Esophagus squamous epithelium (tissue), 5 donors: Measurements from ENCODE around the gene TWIST2. TPM values are rescaled to one million over a fixed set of nuclear protein-coding genes. Genes with fewer than 3 reads are reported as not detected.

ENCODE experiments used
- DNase-seq: peaks from one replicate; lab custom pipeline; 2025; lab: John Stamatoyannopoulos, UW
- H3K27ac ChIP-seq, 4 donors: fragments of 200-600 bp; sonication (generic); one replicate each; pipeline ENCODE4 v1.5.1; 2016 to 2019; ENCODE audit warnings: mild to moderate bottlenecking in 1 of 4
- H3K27me3 ChIP-seq, 4 donors: fragments of 200-600 bp; sonication (generic); 1 replicate in 3 of 4; 2 replicates in 1 of 4; pipeline versions ENCODE4 v1.5.1 to v1.6.0; 2017 to 2021; ENCODE audit warnings: antibody characterized with exemption in 1 of 4
- H3K36me3 ChIP-seq, 3 donors: fragments of 200-600 bp; sonication (generic); one replicate each; pipeline ENCODE4 v1.5.1; 2016 to 2019
- H3K4me1 ChIP-seq, 3 donors: fragments of 200-600 bp; sonication (generic); one replicate each; pipeline ENCODE4 v1.5.1; 2017 to 2019
- H3K4me3 ChIP-seq, 4 donors: fragments of 200-600 bp; sonication (generic); 1 replicate in 3 of 4; 2 replicates in 1 of 4; pipeline ENCODE4 v1.5.1; 2016 to 2019; ENCODE audit warnings: mild to moderate bottlenecking in 2 of 4, moderate library complexity in 1 of 4
- H3K9me3 ChIP-seq, 3 donors: fragments of 200-600 bp; sonication (generic); one replicate each; pipeline ENCODE4 v1.5.1; 2016 to 2019
- POLR2A ChIP-seq, 4 donors: fragments of 450-650 bp; IDR thresholded peaks; one replicate each; pipeline ENCODE4 v1.6.1; 2017; ENCODE audit warnings: antibody characterized with exemption in 4 of 4, mild to moderate bottlenecking in 4 of 4, moderate library complexity in 3 of 4
- WGBS, 2 donors: methylation state at CpG; one replicate each; pipeline ENCODE4 v1.1.5; 2018; 5-methylcytosine and 5-hydroxymethylcytosine counted together
- intact Hi-C: fragments of 100-400 bp; cut with DNase I; formaldehyde crosslinking; loops from one replicate; pipeline ENCODE4 v1.15.0; 2022
- total RNA-seq, 4 donors: library from RNA; depleted of rRNA; stranded (reverse); fragments of >200 nt; gene quantifications; one replicate each; pipeline ENCODE4 v1.1.0, GENCODE V29; 2016
- TF ChIP-seq, protein P1 (sequence below), 6 experiments: fragments of 450-650 bp in 4 of 6; fragments of 200-600 bp in 2 of 6; sonication (generic) in 2 of 6; IDR thresholded peaks; one replicate each; pipeline ENCODE4 v1.5.1; 2016 to 2019; ENCODE audit warnings: antibody characterized with exemption in 6 of 6, mild to moderate bottlenecking in 4 of 6, moderate library complexity in 4 of 6
- donor health status: DM: yes; HTN: yes; CAD: no.

Gene TWIST2
- total RNA-seq, 4 donors from 2014 or later: 3.1 to 33.0 (median 4.9) TPM

DNA sequence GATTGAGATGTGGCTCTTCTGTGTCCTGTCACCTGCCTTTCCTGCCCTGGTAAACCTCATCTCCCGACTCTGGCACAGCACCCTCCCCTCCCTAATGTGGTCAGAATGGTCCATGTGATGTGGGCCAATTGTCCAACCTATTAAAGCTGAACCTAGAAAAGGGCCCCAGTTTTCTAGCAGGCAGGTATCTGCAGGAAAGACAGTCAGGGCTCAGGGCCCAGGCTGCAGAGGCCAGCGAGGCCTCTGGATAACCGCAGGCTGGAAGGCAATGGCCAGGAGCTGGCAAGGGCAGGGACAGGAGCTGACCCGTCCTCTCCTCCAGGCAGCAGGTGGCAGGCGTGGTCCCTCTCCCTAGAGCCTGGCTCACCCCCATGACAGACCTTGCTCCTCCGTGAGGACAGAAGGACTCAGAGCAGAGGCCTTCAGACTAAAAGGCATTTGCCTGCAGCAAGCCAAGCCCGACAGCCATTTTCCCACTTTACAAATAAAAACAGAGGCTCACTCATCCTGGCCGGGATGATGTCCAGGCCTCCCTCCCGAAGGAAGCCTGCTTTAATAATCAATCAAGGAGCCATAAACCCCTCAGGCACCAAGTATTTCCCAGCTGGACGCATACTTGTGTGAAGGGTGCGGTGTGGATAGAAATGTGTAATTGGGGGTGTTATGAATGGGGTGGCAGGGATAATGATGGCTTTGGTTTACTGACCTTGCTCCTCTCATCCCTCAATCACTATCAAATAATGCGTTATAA, 107.1 kb downstream of the TWIST2 start:
- H3K27ac ChIP-seq: peak overlapping the region in 1 of 4 donors; percentile 13
- peaks cover 0 to 11% (median 0%) of the 10 kb centered on the region in 4 donors for H3K27me3 ChIP-seq
- no peaks in the 10 kb centered on the region for H3K9me3 ChIP-seq
- intact Hi-C loops: no loop called here
- no peaks in the 10 kb centered on the region for H3K4me1 ChIP-seq
- TF ChIP-seq, protein P1, sequence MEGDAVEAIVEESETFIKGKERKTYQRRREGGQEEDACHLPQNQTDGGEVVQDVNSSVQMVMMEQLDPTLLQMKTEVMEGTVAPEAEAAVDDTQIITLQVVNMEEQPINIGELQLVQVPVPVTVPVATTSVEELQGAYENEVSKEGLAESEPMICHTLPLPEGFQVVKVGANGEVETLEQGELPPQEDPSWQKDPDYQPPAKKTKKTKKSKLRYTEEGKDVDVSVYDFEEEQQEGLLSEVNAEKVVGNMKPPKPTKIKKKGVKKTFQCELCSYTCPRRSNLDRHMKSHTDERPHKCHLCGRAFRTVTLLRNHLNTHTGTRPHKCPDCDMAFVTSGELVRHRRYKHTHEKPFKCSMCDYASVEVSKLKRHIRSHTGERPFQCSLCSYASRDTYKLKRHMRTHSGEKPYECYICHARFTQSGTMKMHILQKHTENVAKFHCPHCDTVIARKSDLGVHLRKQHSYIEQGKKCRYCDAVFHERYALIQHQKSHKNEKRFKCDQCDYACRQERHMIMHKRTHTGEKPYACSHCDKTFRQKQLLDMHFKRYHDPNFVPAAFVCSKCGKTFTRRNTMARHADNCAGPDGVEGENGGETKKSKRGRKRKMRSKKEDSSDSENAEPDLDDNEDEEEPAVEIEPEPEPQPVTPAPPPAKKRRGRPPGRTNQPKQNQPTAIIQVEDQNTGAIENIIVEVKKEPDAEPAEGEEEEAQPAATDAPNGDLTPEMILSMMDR (IDR thresholded peaks at IDR 0.05): no peak
- no peak for TF ChIP-seq POLR2A (IDR thresholded peaks at IDR 0.05)
- DNase-seq: no peak
- 72 to 78% methylated on average over 7 to 10 of the region's 12 CpGs for WGBS, 2 donors
- H3K4me3 ChIP-seq: no peak overlapping the region
- no peaks in the 10 kb centered on the region for H3K36me3 ChIP-seq

DNA sequence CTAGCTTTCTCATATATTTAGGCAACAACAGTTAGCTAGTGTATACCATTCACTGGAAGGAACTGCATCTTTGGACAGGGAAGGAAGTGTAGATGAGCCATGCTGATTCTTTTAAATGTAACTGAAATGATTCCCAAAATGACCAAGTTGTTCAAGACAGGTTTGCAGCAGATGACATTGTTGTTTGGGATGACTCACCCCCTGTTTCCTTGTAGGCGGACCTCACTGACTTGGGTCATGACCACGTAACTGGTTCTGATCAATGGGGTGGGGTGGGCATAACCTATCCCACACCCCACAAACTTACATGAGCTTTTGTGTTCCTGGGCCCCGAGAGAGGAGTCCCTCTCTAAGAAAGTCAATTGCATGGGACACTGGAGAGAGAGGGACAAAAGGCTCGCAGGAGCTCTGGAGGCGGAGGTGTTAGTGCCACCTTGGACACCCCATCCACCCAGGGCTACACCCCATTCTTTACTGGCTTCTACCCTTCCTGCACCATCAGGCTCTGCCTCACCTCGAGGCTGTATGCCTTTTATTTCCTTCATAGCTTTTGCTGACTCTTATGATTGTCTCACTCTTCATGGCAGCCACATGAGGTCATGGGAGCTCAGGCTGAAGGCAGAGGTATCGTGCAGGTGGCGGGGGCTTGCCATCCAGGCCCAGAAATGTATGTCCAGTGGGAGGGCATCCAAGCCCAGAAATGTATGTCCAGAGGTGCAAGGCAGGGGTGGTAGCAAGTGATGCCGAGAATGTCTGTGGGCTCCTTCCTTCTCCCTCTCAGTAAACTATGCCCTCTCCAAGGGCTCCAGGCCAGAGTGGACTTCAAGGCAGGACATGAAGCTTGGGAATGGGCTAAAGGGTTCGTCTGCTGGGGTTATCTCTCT, 108.0 kb downstream of the TWIST2 start:
- H3K27ac ChIP-seq: no peak overlapping the region
- DNase-seq: no peak
- intact Hi-C loops: no loop called here
- H3K4me1 ChIP-seq: no peaks in the 10 kb centered on the region
- peaks cover 0 to 4% (median 0%) of the 10 kb centered on the region in 4 donors for H3K27me3 ChIP-seq
- WGBS, 2 donors: 55 to 66% methylated on average over 8 to 9 of the region's 10 CpGs
- no peaks in the 10 kb centered on the region for H3K36me3 ChIP-seq
- no peak for TF ChIP-seq POLR2A (IDR thresholded peaks at IDR 0.05)
- TF ChIP-seq, protein P1 (IDR thresholded peaks at IDR 0.05): no peak
- H3K4me3 ChIP-seq: no peak overlapping the region
- no peaks in the 10 kb centered on the region for H3K9me3 ChIP-seq

DNA sequence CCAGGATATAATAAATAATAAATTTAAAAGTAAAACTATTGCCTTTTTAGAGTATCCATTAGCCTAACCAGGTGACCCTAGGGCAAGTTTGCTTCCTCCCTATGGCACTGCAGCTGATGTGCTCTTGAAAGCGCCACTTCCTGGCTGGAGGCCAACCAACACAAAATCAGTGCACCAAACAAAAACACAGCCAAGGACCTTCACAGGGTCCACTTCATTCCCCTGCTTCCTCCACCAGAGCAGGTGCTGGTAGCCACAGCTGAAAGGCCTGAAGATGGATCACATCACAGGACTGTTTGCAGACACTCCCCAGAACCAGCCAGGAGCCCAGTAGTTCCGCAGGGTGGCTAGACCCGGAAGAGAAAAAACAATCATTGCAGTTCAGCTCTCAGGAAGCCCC, 108.8 kb downstream of the TWIST2 start:
- no peaks in the 10 kb centered on the region for H3K4me1 ChIP-seq
- no peak overlapping the region for H3K4me3 ChIP-seq
- intact Hi-C loops: no loop called here
- H3K9me3 ChIP-seq: no peaks in the 10 kb centered on the region
- H3K27ac ChIP-seq: no peak overlapping the region
- DNase-seq: no peak
- WGBS, 2 donors: 75 to 89% methylated on average over 1 of the region's 3 CpGs
- peaks cover 0 to 4% (median 0%) of the 10 kb centered on the region in 4 donors for H3K27me3 ChIP-seq
- TF ChIP-seq, protein P1 (IDR thresholded peaks at IDR 0.05): no peak
- no peak for TF ChIP-seq POLR2A (IDR thresholded peaks at IDR 0.05)
- no peaks in the 10 kb centered on the region for H3K36me3 ChIP-seq
